Brain microvascular endothelial cell (primary cell): Measurements from ENCODE around the gene OSBPL2.

Experiments
- DNase-seq: peaks from one replicate; pipeline ENCODE4 v3.0.0-alpha.2; 2020
- H3K27ac ChIP-seq: fragments of 250-450 bp; sonication (Bioruptor Pico); 2 replicates; pipeline ENCODE4 v1.5.1; 2020; ENCODE audit warnings: mild to moderate bottlenecking, moderate library complexity
- H3K27me3 ChIP-seq: fragments of 250-450 bp; sonication (Bioruptor Pico); replicated peaks from 2 replicates; pipeline ENCODE4 v1.5.1; 2020; ENCODE audit warnings: mild to moderate bottlenecking
- H3K36me3 ChIP-seq: fragments of 250-450 bp; sonication (Bioruptor Pico); replicated peaks from 2 replicates; pipeline ENCODE4 v1.5.1; 2020; ENCODE audit warnings: mild to moderate bottlenecking
- H3K4me3 ChIP-seq: 2 replicates; pipeline ENCODE4 v1.5.1; 2011; ENCODE audit warnings: low read depth, mild to moderate bottlenecking, control low read depth, low read length, moderate library complexity
- in situ Hi-C: cut with HindIII; loops from 2 replicates; pipeline ENCODE4 v1.10.0; 2017; ENCODE audit warnings: low sequenced_read_pairs, low pct_ligation_motif_present
- TF ChIP-seq, protein P1 (sequence below): IDR thresholded peaks from 2 replicates; pipeline ENCODE4 v1.5.1; 2011; ENCODE audit warnings: low read depth, mild to moderate bottlenecking, moderate library complexity, low read length, control low read depth, inconsistent platforms; ENCODE audit errors: missing control alignments

Gene OSBPL2

DNA sequence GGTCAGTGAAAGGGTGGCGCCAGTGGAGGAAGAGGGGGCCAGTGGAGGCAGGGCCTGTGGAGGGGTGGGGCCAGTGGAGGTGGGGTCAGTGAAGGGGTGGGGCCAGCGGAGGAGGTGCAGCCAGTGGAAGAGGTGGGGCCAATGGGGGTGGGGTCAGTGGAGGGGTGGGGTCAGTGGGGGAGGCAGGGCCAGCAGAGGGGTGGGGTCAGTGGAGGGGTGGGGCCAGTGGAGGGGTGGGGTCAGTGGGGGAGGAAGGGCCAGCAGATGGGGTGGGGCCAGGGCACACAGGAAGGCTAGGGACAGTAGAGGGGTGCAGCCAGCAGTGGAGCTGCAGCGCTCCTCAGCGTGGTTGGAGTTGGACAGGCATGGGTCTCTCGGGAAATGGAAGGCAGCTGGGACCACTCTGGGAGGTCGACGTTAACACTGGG lies 83.2 kb downstream of the OSBPL2 start:
- in situ Hi-C loops = no loop called here
- Histone ChIP-seq H3K4me3 (no peak overlapping the region), H3K27ac (no peak overlapping the region), H3K36me3 (peaks cover 52% of the 10 kb centered on the region), H3K27me3 (no peaks in the 10 kb centered on the region)
- TF ChIP-seq, protein P1, sequence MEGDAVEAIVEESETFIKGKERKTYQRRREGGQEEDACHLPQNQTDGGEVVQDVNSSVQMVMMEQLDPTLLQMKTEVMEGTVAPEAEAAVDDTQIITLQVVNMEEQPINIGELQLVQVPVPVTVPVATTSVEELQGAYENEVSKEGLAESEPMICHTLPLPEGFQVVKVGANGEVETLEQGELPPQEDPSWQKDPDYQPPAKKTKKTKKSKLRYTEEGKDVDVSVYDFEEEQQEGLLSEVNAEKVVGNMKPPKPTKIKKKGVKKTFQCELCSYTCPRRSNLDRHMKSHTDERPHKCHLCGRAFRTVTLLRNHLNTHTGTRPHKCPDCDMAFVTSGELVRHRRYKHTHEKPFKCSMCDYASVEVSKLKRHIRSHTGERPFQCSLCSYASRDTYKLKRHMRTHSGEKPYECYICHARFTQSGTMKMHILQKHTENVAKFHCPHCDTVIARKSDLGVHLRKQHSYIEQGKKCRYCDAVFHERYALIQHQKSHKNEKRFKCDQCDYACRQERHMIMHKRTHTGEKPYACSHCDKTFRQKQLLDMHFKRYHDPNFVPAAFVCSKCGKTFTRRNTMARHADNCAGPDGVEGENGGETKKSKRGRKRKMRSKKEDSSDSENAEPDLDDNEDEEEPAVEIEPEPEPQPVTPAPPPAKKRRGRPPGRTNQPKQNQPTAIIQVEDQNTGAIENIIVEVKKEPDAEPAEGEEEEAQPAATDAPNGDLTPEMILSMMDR = no peak
- no peak for DNase-seq

GRCh38 chr20:62321975-62322374 lies 83.7 kb downstream of the OSBPL2 start:
- Histone ChIP-seq H3K27ac (no peak overlapping the region), H3K36me3 (peaks cover 50% of the 10 kb centered on the region), H3K27me3 (no peaks in the 10 kb centered on the region), H3K4me3 (no peak overlapping the region)
- DNase-seq = no peak
- TF ChIP-seq, protein P1 = no peak
- in situ Hi-C loops = no loop called here

DNA sequence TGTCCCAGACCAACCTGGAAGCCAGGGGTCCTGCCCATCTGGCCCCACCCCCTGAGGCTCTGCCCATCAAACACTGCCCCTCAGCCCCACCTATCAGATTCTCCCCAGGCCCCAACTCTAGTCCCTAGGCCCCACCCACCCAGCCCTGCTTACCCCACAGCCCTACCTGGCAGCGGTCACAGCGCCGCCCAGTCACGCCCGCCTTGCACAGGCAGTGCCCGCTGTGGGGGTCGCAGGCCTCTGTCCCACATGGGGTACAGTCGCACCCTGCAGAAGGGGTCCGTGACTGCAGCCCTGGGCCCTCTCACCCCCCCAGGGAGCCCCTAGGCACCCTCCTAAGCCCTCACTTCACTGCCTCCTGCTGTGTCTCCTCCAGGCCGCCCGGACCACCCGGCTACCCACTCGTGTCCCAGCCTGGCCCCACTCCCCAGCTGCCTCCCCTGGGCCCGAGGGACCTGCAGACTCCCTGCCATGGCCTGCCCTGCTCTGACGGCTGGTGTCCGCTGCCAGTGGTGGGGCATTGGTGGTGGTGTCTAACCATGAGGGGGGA lies 84.2 kb downstream of the OSBPL2 start:
- DNase-seq = no peak
- peaks cover 50% of the 10 kb centered on the region for H3K36me3 ChIP-seq
- H3K4me3 ChIP-seq = no peak overlapping the region
- TF ChIP-seq, protein P1 = no peak
- no peaks in the 10 kb centered on the region for H3K27me3 ChIP-seq
- H3K27ac ChIP-seq = no peak overlapping the region
- in situ Hi-C loops = no loop called here

- Histone ChIP-seq H3K36me3 (peaks cover 58% of the 10 kb centered on the region), H3K4me3 (no peak overlapping the region), H3K27me3 (no peaks in the 10 kb centered on the region), H3K27ac (no peak overlapping the region)
- TF ChIP-seq, protein P1 = no peak
- in situ Hi-C loops = no loop called here
- DNase-seq = no peak
Measured at GRCh38 chr20:62323146-62323979, 85.0 kb downstream of the OSBPL2 start.

GRCh38 chr20:62323980-62324906 lies 85.9 kb downstream of the OSBPL2 start:
- Histone ChIP-seq H3K36me3 (peaks cover 57% of the 10 kb centered on the region), H3K4me3 (no peak overlapping the region), H3K27me3 (no peaks in the 10 kb centered on the region), H3K27ac (no peak overlapping the region)
- TF ChIP-seq, protein P1 = no peak
- DNase-seq = no peak
- in situ Hi-C loops = no loop called here
